Endothelial cell (in vitro differentiated cells): ENCODE data around the gene RFPL3. TPM values are rescaled to one million over a fixed set of nuclear protein-coding genes. Genes with fewer than 3 reads are reported as not detected.

Source experiments
- DNase-seq: peaks from one replicate; pipeline ENCODE4 v3.0.0; 2021; ENCODE audit warnings: low spot score
- H3K27ac Mint-ChIP-seq: one replicate; pipeline ENCODE4 v1.8.0; 2021; ENCODE audit warnings: mixed read lengths, inconsistent platforms; ENCODE audit not compliant: unreplicated experiment
- H3K27me3 Mint-ChIP-seq: one replicate; pipeline ENCODE4 v1.8.0; 2021; ENCODE audit warnings: mild to moderate bottlenecking, moderate library complexity, mixed read lengths, inconsistent platforms; ENCODE audit not compliant: unreplicated experiment
- H3K36me3 Mint-ChIP-seq: one replicate; pipeline ENCODE4 v1.8.0; 2021; ENCODE audit warnings: mild to moderate bottlenecking, low read depth, mixed read lengths, inconsistent platforms; ENCODE audit not compliant: unreplicated experiment
- H3K4me1 Mint-ChIP-seq: one replicate; pipeline ENCODE4 v1.8.0; 2021; ENCODE audit warnings: mild to moderate bottlenecking, mixed read lengths, inconsistent platforms; ENCODE audit not compliant: unreplicated experiment
- H3K4me3 Mint-ChIP-seq: one replicate; pipeline ENCODE4 v1.8.0; 2021; ENCODE audit warnings: mild to moderate bottlenecking, mixed read lengths, inconsistent platforms; ENCODE audit not compliant: unreplicated experiment
- H3K9me3 Mint-ChIP-seq: one replicate; pipeline ENCODE4 v1.8.0; 2021; ENCODE audit warnings: mixed read lengths, inconsistent platforms; ENCODE audit not compliant: unreplicated experiment
- total RNA-seq: library from RNA; stranded (reverse); fragmentation: NEBNext Ultra II Directional; extraction: Animal tissue kit (Norgen Biotek cat#: 25700); gene quantifications from one replicate; pipeline ENCODE4 v1.2.1, GENCODE V29; 2021; ENCODE audit not compliant: unreplicated experiment
- TF ChIP-seq, protein P1 (sequence below): fragments of 200-600 bp; sonication (generic); IDR thresholded peaks from one replicate; pipeline ENCODE4 v1.5.0; 2021; ENCODE audit warnings: antibody characterized with exemption; ENCODE audit not compliant: unreplicated experiment

Gene RFPL3
- total RNA-seq, 1 donor from 2014 or later, result not detected

DNA sequence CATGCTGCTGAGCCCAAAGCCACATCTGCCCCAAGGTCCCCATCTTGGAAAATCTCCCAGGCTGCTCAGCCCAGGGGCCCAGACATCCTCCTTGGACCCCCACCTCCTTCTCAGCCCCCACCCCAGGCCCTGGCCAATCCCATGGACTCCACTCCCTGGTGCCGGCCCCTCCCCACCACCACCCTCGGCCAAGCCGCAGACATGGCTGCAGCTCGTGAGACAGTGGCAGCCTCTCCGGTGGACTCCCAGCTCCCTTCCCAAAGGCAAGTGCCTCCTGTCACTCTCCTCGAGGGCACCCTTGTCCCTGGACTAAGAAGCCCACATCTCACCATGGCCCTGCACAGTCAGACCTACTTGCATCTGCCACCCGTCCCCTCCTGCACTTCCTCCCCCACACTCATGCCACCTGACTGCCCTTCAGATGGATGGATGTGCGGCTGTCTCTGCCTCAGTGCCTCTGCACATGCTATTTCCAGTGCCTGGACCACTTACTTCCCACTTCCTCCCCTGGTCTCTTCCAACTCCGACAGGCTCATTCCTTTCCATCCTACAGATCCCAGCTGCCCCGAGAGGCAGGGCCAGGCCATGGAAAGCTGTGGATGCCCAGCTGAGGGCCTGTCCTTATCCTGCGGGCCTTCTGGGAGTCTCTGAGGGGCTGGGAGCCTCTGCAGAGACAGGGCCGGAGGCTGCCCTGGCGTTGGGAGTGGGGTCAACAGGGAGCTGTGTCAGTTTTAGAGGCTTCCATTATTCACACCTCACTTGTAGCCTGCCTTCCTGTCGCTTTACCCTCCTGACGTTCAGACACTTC, 25.5 kb upstream of the RFPL3 start:
- TF ChIP-seq, protein P1, sequence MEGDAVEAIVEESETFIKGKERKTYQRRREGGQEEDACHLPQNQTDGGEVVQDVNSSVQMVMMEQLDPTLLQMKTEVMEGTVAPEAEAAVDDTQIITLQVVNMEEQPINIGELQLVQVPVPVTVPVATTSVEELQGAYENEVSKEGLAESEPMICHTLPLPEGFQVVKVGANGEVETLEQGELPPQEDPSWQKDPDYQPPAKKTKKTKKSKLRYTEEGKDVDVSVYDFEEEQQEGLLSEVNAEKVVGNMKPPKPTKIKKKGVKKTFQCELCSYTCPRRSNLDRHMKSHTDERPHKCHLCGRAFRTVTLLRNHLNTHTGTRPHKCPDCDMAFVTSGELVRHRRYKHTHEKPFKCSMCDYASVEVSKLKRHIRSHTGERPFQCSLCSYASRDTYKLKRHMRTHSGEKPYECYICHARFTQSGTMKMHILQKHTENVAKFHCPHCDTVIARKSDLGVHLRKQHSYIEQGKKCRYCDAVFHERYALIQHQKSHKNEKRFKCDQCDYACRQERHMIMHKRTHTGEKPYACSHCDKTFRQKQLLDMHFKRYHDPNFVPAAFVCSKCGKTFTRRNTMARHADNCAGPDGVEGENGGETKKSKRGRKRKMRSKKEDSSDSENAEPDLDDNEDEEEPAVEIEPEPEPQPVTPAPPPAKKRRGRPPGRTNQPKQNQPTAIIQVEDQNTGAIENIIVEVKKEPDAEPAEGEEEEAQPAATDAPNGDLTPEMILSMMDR, result no peak
- H3K4me1 Mint-ChIP-seq, result peaks cover 5% of the 10 kb centered on the region
- no peak overlapping the region for H3K4me3 Mint-ChIP-seq
- H3K27me3 Mint-ChIP-seq, result peaks cover 5% of the 10 kb centered on the region
- H3K36me3 Mint-ChIP-seq, result peaks cover 4% of the 10 kb centered on the region
- no peaks in the 10 kb centered on the region for H3K9me3 Mint-ChIP-seq
- peak overlapping the region; percentile 48 for H3K27ac Mint-ChIP-seq
- no peak for DNase-seq

DNA sequence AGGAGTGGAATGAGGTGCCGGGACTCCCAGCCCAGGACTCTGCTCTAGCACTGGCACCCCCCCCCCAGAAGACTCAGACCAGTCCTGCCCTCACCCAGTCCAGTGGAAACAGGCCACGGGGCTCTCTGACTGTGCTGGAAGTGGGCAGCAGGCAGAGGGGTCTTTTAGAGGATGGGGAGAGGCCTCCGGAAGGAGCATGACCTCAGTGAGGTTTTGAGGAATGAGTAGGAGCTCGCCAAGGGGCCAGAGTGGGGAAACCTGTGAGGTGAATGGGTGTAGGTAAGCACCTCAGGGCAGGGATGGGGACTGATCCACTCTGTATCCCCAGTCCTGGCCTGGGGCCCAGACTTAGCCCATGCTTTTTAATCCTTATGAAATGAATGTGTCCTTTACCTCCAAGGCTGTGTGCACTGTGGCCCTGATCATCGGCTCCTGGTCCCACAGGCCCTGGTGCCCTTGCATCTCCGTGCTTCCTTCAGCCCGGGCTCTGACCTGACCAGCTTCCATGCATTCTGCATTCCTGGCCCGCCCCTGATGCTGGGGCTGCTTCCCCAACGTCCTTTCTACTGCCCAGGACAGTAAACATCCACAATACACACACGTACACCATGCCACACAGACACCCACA, 24.4 kb upstream of the RFPL3 start:
- H3K27me3 Mint-ChIP-seq, result peaks cover 5% of the 10 kb centered on the region
- DNase-seq, result no peak
- no peak overlapping the region for H3K4me3 Mint-ChIP-seq
- no peaks in the 10 kb centered on the region for H3K9me3 Mint-ChIP-seq
- H3K36me3 Mint-ChIP-seq, result peaks cover 4% of the 10 kb centered on the region
- H3K4me1 Mint-ChIP-seq, result peaks cover 5% of the 10 kb centered on the region
- TF ChIP-seq, protein P1, result no peak
- H3K27ac Mint-ChIP-seq, result no peak overlapping the region

DNA sequence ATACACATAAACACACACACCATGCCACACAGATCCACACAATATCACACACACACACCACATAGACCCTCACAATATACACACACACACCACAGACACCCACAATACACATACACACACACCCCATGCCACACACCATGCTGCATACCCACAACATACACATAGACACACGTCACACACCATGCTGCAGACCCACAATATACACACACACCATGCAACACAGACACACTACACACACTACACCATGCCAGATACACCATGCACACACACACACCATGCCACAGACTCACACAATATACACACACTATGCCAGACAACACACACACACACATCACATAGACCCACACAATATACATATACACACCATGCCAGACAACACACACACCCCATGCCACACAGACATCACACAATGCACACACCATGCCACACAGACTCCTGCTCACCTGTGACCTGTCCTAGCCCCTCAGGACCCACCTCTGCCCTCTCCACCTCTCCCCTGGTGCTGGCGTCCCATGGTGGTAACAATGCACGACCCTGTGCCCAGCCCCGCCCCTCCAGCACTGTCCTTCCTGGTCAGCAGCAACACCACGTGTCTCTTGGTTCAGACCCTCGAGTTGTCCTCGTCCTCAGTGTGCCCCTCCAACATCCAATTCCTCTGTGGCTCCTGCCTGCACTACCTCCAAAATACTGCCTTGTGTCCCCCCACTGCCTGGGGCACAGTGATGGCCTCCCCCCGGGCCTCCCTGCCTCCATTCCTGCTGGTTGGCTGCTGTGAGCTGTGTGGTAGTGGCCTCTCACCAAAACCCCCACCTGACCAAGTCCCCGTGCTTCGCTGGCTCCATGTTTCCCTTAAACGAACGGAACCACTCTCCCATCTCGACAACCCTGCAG, 23.7 kb upstream of the RFPL3 start:
- no peak for DNase-seq
- Mint-ChIP-seq H3K36me3 (peaks cover 4% of the 10 kb centered on the region), H3K27ac (no peak overlapping the region), H3K4me1 (peaks cover 8% of the 10 kb centered on the region), H3K4me3 (no peak overlapping the region), H3K9me3 (no peaks in the 10 kb centered on the region), H3K27me3 (peaks cover 3% of the 10 kb centered on the region)
- TF ChIP-seq, protein P1, result no peak

DNA sequence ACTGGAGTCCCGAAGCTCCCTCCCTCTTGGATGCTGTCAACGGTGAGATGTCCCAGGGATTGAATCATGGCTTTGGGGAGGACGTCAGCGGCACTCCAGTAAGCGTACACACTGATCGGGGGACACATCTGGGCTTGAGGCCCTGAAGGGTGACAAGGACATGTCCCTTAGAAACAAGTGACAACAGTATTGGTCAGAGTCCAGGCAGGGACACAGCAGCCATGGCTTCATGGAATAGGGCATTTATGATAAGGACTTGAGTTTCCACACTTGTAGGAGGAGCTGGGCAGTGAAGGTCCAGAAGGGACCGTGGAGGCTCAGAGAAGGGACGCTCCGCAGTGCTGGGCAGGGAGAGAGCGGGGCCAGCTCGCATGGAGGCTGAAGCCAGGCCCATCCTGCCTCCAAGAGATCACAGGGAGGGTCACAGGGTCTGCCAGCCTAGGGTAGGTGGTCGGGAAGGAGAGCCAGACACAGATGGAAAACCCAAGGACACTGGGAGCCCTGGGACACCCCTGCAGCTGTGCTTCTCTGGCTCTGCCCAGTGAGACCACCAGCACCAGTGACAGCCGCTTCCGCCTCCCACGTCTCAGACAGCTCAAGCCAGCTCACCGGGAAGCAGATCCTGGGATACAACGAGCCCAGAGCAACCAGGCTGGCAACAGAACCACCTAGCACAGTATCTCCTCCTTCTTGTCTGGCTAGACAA, 22.9 kb upstream of the RFPL3 start:
- Mint-ChIP-seq H3K4me1 (peaks cover 8% of the 10 kb centered on the region), H3K27me3 (peaks cover 3% of the 10 kb centered on the region), H3K36me3 (peaks cover 4% of the 10 kb centered on the region), H3K4me3 (no peak overlapping the region), H3K9me3 (no peaks in the 10 kb centered on the region), H3K27ac (no peak overlapping the region)
- no peak for DNase-seq
- TF ChIP-seq, protein P1, result no peak
